SH-SY5Y (cell line): ENCODE results near the gene SPOCK2.

Experiments
- GATA2 ChIP-seq: IDR thresholded peaks from 2 replicates; pipeline ENCODE4 v1.6.1; 2011; ENCODE audit warnings: mild to moderate bottlenecking, low read depth, low read length
- GATA3 ChIP-seq: IDR thresholded peaks from 2 replicates; pipeline ENCODE4 v1.6.1; 2011; ENCODE audit warnings: low read depth, mild to moderate bottlenecking, low read length, moderate library complexity

DNA sequence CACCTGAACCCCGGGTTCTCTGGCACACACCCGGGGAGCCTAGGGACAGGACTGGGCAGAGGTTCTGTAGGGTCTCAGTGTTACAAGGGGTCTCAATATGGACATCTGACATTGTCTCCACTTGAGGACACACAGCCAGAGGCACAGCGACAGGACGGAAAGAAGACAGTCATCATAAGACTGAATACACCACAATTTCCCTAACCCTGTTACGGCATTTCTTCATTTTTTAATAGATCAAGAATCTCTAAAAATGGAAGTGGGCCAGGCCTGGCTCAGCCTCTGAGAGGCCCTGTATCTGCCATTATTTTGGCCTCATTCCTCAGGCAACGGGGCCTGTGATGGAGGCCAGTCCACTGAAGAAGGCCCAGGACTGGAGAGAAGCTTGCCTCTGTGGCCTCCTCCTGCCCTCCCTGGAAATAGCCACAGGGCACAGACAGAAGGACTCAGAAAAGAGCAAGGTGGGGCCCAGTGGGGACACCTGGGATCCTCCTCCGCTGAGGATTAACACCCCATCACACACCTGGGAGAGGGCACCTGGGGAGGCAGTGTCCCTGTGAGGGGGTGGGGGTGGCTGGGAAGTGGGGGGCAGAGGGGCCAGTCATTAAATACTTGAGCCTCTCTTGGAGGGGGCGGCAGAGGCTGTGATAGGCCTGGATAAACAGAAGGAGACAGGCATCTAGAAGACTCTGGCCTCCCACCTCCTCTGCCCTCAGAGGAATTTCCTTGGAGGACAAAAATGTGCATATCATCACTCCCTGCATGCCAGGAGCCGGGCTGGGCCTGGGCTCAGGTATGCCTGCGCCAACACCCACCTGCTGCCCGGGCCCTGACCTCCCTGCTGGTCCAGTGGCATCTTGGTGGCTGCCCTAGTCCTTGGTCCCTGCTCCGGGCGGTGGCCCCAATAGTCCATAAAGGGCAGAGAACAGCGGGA is 8.0 kb downstream of the SPOCK2 start:
- TF ChIP-seq GATA3, result no peak
- no peak for TF ChIP-seq GATA2
